ENCODE measurements around the gene DNAH1. TPM values are rescaled to one million over a fixed set of nuclear protein-coding genes. Genes with fewer than 3 reads are reported as not detected.

The DNAH1 gene
- total and polyA plus RNA-seq, 2 of the 4 experiments (the other 2 are of a cell fraction), result 2.0 to 4.0 TPM

DNA sequence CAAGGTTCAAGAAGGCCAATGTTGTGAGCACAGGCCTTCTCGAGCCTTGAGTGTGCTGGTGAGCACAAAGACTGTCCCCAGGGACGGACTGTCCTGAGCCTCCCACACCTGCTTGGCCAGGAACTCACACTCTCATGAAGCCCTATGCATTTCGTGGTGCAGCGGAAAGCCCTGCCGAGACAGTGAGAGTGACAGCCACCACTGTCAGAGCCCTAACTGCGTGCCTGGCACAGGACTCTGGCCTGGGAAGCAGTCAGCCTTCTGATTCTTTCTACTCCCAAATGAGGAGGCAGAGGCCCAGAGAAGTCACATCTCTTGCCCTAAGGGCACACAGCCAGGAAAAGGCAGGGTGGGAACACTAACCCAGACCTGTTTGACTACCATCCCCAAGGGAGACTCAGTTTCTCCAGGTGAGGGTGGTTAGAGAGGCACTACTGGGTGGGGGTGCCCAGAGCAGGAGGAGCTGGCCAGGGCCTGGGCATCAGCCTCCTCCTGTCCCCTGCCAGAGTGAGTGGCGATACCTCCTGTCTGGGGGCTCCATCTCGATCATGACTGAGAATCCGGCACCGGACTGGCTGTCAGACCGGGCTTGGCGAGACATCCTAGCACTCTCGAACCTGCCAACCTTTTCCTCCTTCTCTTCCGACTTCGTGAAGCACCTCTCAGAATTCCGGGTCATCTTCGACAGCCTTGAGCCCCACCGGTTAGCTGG, 78.0 kb downstream of the DNAH1 start:
- Histone ChIP-seq H2AK5ac (ENCODE audit: low read depth, low read length) (no peak overlapping the region), H3K27ac (ENCODE audit: insufficient read depth, low read length) (no peak overlapping the region), H3K79me1 (ENCODE audit: low read depth in 1 of 2, low read length in 2 of 2) (no peaks in the 10 kb centered on the region), H3K56ac (ENCODE audit: extremely low read depth, insufficient read depth, low read length) (no peak overlapping the region), H3K27me3 (ENCODE audit: control insufficient read depth, insufficient read depth, low read length) (no peaks in the 10 kb centered on the region; the same call in 1 of the 2 replicates), H3K18ac (ENCODE audit: low read depth, low read length) (no peak overlapping the region), H2AK9ac (replicated peaks; ENCODE audit: low read depth, low read length, poor library complexity) (peak overlapping the region; percentile 28), H2BK20ac (ENCODE audit: low read depth, low read length) (no peak overlapping the region), H3K4me1 (ENCODE audit: control insufficient read depth, insufficient read depth, low read length) (no peaks in the 10 kb centered on the region), H3K9me1 (ENCODE audit: insufficient read depth, low read length) (no peaks in the 10 kb centered on the region), H4K5ac (ENCODE audit: low read depth, low read length) (no peak overlapping the region), H4K20me1 (ENCODE audit: insufficient read depth, low read length) (no peaks in the 10 kb centered on the region; the same call in 1 of the 2 replicates), H2BK15ac (ENCODE audit: low read depth, low read length) (no peak overlapping the region), H2BK120ac (ENCODE audit: low read depth, low read length) (no peak overlapping the region), H3K4ac (ENCODE audit: low read depth, low read length) (no peak overlapping the region), H4K8ac (ENCODE audit: low read depth in 2 of 2, low read length in 2 of 2) (no peak overlapping the region), H3K9me3 (ENCODE audit: control insufficient read depth, insufficient read depth, low read length) (no peaks in the 10 kb centered on the region), H3K4me2 (ENCODE audit: low read depth, low read length) (no peak overlapping the region), H3K9ac (ENCODE audit: low read depth, low read length) (no peak overlapping the region), H3K14ac (replicated peaks; ENCODE audit: low read depth, low read length) (no peak overlapping the region), H3K23ac (ENCODE audit: low read depth, low read length) (no peak overlapping the region), H4K91ac (ENCODE audit: insufficient read depth, low read depth, low read length) (no peak overlapping the region), H3K36me3 (ENCODE audit: control insufficient read depth, insufficient read depth, low read length) (peaks cover 1% of the 10 kb centered on the region; the same call in 1 of the 2 replicates), H2BK5ac (ENCODE audit: low read depth, low read length, poor library complexity, severe bottlenecking) (no peak overlapping the region), H2AFZ (replicated peaks; ENCODE audit: low read length, poor library complexity) (no peak overlapping the region), H3K4me3 (ENCODE audit: insufficient read depth, low read depth, low read length) (no peak overlapping the region)
- no TSS peak for BruUV-seq (replicated peaks)
- WGBS, 2 experiments (ENCODE audit: extremely low coverage in 2 of 2, insufficient read length in 1 of 2), result 88% methylated on average over 11 of the region's 18 CpGs; no CpG with 5 or more reads in 1 of the 2 experiments
- dilution Hi-C loops (cut with HindIII; ENCODE audit: low sequenced_read_pairs, unreplicated experiment), result no loop called here
- DNase-seq, result no peak
- TF ChIP-seq, protein P1, sequence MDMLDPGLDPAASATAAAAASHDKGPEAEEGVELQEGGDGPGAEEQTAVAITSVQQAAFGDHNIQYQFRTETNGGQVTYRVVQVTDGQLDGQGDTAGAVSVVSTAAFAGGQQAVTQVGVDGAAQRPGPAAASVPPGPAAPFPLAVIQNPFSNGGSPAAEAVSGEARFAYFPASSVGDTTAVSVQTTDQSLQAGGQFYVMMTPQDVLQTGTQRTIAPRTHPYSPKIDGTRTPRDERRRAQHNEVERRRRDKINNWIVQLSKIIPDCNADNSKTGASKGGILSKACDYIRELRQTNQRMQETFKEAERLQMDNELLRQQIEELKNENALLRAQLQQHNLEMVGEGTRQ (IDR thresholded peaks at IDR 0.05; ENCODE audit: low read depth, low read length), result no peak
- TF ChIP-seq MAFK (IDR thresholded peaks at IDR 0.05; ENCODE audit: low read depth, low read length), result no peak
- no peak for TF ChIP-seq POLR2A (IDR thresholded peaks at IDR 0.05; ENCODE audit: low read depth, low read length)
- no peak for TF ChIP-seq BHLHE40 (IDR thresholded peaks at IDR 0.05; ENCODE audit: low read depth, low read length)
- no peak for TF ChIP-seq MAZ (IDR thresholded peaks at IDR 0.05; ENCODE audit: borderline replicate concordance, low read depth, low read length)
- no peak for TF ChIP-seq RAD21 (IDR thresholded peaks at IDR 0.05; ENCODE audit: low read length)
- TF ChIP-seq FOS (IDR thresholded peaks at IDR 0.05; ENCODE audit: low read depth, low read length), result no peak
- TF ChIP-seq NFE2L2 (IDR thresholded peaks at IDR 0.05; ENCODE audit: low read depth, low read length), result no peak
- no peak for TF ChIP-seq MXI1 (IDR thresholded peaks at IDR 0.05; ENCODE audit: borderline replicate concordance, low read depth, low read length)
- TF ChIP-seq SMC3 (IDR thresholded peaks at IDR 0.05; ENCODE audit: low read depth, low read length), result no peak
- no peak for TF ChIP-seq RFX5 (IDR thresholded peaks at IDR 0.05; ENCODE audit: low read depth, low read length)
- no peak for TF ChIP-seq CHD1 (IDR thresholded peaks at IDR 0.05; ENCODE audit: low read depth, low read length)
- TF ChIP-seq, protein P2, sequence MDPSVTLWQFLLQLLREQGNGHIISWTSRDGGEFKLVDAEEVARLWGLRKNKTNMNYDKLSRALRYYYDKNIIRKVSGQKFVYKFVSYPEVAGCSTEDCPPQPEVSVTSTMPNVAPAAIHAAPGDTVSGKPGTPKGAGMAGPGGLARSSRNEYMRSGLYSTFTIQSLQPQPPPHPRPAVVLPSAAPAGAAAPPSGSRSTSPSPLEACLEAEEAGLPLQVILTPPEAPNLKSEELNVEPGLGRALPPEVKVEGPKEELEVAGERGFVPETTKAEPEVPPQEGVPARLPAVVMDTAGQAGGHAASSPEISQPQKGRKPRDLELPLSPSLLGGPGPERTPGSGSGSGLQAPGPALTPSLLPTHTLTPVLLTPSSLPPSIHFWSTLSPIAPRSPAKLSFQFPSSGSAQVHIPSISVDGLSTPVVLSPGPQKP (IDR thresholded peaks at IDR 0.05; ENCODE audit: borderline replicate concordance, low read depth, low read length), result no peak
- CTCF ChIA-PET, result no interaction called here
- POLR2A ChIA-PET (ENCODE audit: unreplicated experiment), result no interaction called here
- intact Hi-C loops (cut with micrococcal nuclease), result no loop called here
- no peak for ATAC-seq (ENCODE audit: low read depth)
- in situ Hi-C loops (cut with MboI; ENCODE audit: low sequenced_read_pairs), result no loop called here
